HG03565 (cell line): ENCODE results near the gene ACOT8.

Experiments used
- ATAC-seq: cut with Tn5 transposase; IDR thresholded peaks from one replicate; pipeline ENCODE4 v1.9.1; 2021; ENCODE audit warnings: mild to moderate bottlenecking, moderate library complexity; ENCODE audit not compliant: unreplicated experiment

ACOT8 gene

GRCh38 chr20:45857882-45858216, 657 bp upstream of the ACOT8 start:
- peak; percentile 17 for ATAC-seq

GRCh38 chr20:45853484-45853883, 3.7 kb downstream of the ACOT8 start:
- ATAC-seq = no peak

- ATAC-seq = no peak
Observed at GRCh38 chr20:45852326-45852725, 4.9 kb downstream of the ACOT8 start.

- no peak for ATAC-seq
Observed at GRCh38 chr20:45851501-45851900, 5.7 kb downstream of the ACOT8 start.

- ATAC-seq = no peak
Observed at GRCh38 chr20:45850926-45851325, 6.3 kb downstream of the ACOT8 start.

- no peak for ATAC-seq
Observed at GRCh38 chr20:45850238-45850637, 7.0 kb downstream of the ACOT8 start.

GRCh38 chr20:45848969-45849582, 8.1 kb downstream of the ACOT8 start:
- no peak for ATAC-seq

GRCh38 chr20:45848421-45848820, 8.8 kb downstream of the ACOT8 start:
- ATAC-seq = no peak

- no peak for ATAC-seq
Observed at GRCh38 chr20:45845452-45845851, 11.7 kb downstream of the ACOT8 start.

GRCh38 chr20:45843506-45843905, 13.7 kb downstream of the ACOT8 start:
- ATAC-seq = no peak

GRCh38 chr20:45842169-45842812, 14.9 kb downstream of the ACOT8 start:
- ATAC-seq = no peak

- no peak for ATAC-seq
Observed at GRCh38 chr20:45841407-45842129, 15.6 kb downstream of the ACOT8 start.

- no peak for ATAC-seq
Observed at GRCh38 chr20:45840700-45841198, 16.4 kb downstream of the ACOT8 start.

- no peak for ATAC-seq
Observed at GRCh38 chr20:45836841-45837240, 20.4 kb downstream of the ACOT8 start.

- no peak for ATAC-seq
Observed at GRCh38 chr20:45835825-45836224, 21.4 kb downstream of the ACOT8 start.

- ATAC-seq = no peak
Observed at GRCh38 chr20:45835329-45835765, 21.8 kb downstream of the ACOT8 start.

- no peak for ATAC-seq
Observed at GRCh38 chr20:45834797-45835161, 22.4 kb downstream of the ACOT8 start.

GRCh38 chr20:45833883-45834796, 23.1 kb downstream of the ACOT8 start:
- no peak for ATAC-seq

- ATAC-seq = no peak
Observed at GRCh38 chr20:45833030-45833882, 23.9 kb downstream of the ACOT8 start, which contains the start of gene SNX21. SNX21 (plus strand) TSS chr20:45833799; CDS start chr20:45833920, 121 bp downstream.

GRCh38 chr20:45832619-45833018, 24.6 kb downstream of the ACOT8 start:
- no peak for ATAC-seq
